HEK293T (cell line): Measurements from ENCODE around the gene DNAH17.

Source experiments
- CTCF ChIA-PET: fragments of 350-600 bp; formaldehyde crosslinking; extraction: SDS; loops from one replicate; lab custom pipeline; 2021; ENCODE audit warnings: antibody characterized with exemption, inconsistent platforms; lab: Yijun Ruan, JAX
- POLR2A ChIA-PET: fragments of 350-600 bp; formaldehyde crosslinking; extraction: SDS; loops from one replicate; lab custom pipeline; 2020; ENCODE audit warnings: antibody characterized with exemption, inconsistent platforms; lab: Yijun Ruan, JAX
- DNase-seq: peaks from one replicate; pipeline ENCODE4 v3.0.0; 2012; ENCODE audit warnings: mixed read lengths; ENCODE audit errors: extremely low spot score
- ARNT ChIP-seq: fragments of 450-650 bp; IDR thresholded peaks from 2 replicates; pipeline ENCODE4 v1.6.1; 2017; ENCODE audit warnings: mild to moderate bottlenecking
- BHLHE40 ChIP-seq: fragments of 450-650 bp; IDR thresholded peaks from 2 replicates; pipeline ENCODE4 v1.6.1; 2016; ENCODE audit warnings: mild to moderate bottlenecking, moderate library complexity, borderline replicate concordance
- CTBP1 ChIP-seq: fragments of 450-650 bp; IDR thresholded peaks from 2 replicates; pipeline ENCODE4 v1.6.1; 2016; ENCODE audit warnings: borderline replicate concordance
- ELF4 ChIP-seq: fragments of 450-650 bp; IDR thresholded peaks from 2 replicates; pipeline ENCODE4 v1.6.1; 2017; ENCODE audit warnings: antibody characterized with exemption
- FOXA1 ChIP-seq: fragments of 450-650 bp; IDR thresholded peaks from 2 replicates; pipeline ENCODE4 v1.6.1; 2016; ENCODE audit warnings: mild to moderate bottlenecking
- FOXK2 ChIP-seq: fragments of 450-650 bp; IDR thresholded peaks from 2 replicates; pipeline ENCODE4 v1.6.1; 2016; ENCODE audit warnings: mild to moderate bottlenecking
- FOXM1 ChIP-seq: fragments of 450-650 bp; IDR thresholded peaks from 2 replicates; pipeline ENCODE4 v1.6.1; 2017; ENCODE audit warnings: mild to moderate bottlenecking, borderline replicate concordance
- HDGF ChIP-seq: fragments of 450-650 bp; IDR thresholded peaks from 2 replicates; pipeline ENCODE4 v1.6.1; 2017; ENCODE audit warnings: antibody characterized with exemption, borderline replicate concordance
- L3MBTL2 ChIP-seq: fragments of 450-650 bp; conservative IDR thresholded peaks from 2 replicates; pipeline ENCODE4 v1.6.1; 2016; ENCODE audit warnings: mild to moderate bottlenecking
- LEF1 ChIP-seq: fragments of 450-650 bp; IDR thresholded peaks from 2 replicates; pipeline ENCODE4 v1.6.1; 2017; ENCODE audit warnings: mild to moderate bottlenecking, borderline replicate concordance
- NFRKB ChIP-seq: fragments of 450-650 bp; IDR thresholded peaks from 2 replicates; pipeline ENCODE4 v1.6.1; 2016; ENCODE audit warnings: mild to moderate bottlenecking, moderate library complexity
- SP1 ChIP-seq: fragments of 450-650 bp; IDR thresholded peaks from 2 replicates; pipeline ENCODE4 v1.6.1; 2017
- SUZ12 ChIP-seq: fragments of 450-650 bp; IDR thresholded peaks from 2 replicates; pipeline ENCODE4 v1.6.1; 2016; ENCODE audit warnings: mild to moderate bottlenecking
- TARDBP ChIP-seq: fragments of 450-650 bp; IDR thresholded peaks from 2 replicates; pipeline ENCODE4 v1.6.1; 2016
- ZNF384 ChIP-seq: fragments of 450-650 bp; IDR thresholded peaks from 2 replicates; pipeline ENCODE4 v1.6.1; 2016
- TF ChIP-seq, protein P1 (sequence below): fragments of 450-650 bp; IDR thresholded peaks from 2 replicates; pipeline ENCODE4 v1.6.1; 2016

Gene DNAH17

DNA sequence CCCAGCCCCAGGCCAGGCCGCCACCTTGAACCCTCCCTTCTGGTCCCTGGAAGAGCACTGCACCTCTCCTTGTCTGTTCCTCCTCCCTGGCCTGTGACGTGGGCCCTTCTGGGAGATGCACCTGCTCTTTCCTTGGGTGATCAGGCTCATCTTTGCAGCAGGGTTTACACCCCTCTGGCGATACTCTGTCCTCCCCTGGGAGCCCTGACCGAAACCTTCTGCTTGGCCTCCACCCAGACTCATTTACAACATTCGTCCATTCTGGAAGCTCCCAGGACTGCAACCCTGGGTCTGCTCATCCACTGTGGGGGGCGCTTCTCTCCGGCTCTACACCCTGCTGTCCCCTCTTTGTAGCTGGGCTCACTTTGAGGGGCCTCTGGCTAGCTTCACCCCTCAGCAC lies 125.4 kb downstream of the DNAH17 start:
- ChIA-PET CTCF (no interaction called here), POLR2A (no interaction called here)
- TF ChIP-seq ZNF384 (no peak), ARNT (no peak), SP1 (no peak), L3MBTL2 (no peak), TARDBP (no peak), CTBP1 (no peak), NFRKB (no peak), ELF4 (no peak), FOXA1 (no peak), BHLHE40 (no peak), LEF1 (no peak)
- DNase-seq, result no peak

DNA sequence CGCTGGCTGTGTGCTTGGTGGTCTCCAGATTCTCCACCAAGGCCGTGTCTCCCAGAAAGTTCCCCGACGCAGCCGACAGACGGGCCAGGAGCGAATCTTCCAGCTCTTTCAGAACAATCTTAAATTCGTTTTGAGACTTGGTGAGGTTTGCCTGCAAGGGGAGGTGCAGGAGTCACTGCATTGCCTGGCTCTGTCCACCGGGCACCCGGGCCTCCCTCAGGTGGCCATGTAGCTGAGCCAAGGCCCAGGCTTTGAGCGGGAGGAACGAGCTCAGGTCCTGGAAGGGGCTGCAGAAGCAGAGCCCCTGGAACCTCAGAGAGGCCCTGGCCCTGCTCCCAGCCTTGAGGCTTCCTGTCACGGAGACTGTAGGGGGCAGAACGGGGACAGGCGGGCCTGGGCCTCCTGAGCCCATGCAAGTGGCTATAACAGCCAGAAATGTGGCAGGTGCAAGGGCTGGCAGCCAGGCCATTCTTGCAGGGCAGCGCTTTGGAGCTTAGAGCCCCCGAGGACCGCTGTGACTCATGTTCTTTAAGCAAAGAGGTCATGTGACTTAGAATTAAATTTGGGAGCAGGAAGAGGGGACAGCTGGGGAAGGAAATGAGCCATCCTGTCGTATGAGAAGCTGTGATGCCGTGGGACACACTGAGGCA lies 126.4 kb downstream of the DNAH17 start:
- ChIA-PET CTCF (no interaction called here), POLR2A (no interaction called here)
- DNase-seq, result no peak

DNA sequence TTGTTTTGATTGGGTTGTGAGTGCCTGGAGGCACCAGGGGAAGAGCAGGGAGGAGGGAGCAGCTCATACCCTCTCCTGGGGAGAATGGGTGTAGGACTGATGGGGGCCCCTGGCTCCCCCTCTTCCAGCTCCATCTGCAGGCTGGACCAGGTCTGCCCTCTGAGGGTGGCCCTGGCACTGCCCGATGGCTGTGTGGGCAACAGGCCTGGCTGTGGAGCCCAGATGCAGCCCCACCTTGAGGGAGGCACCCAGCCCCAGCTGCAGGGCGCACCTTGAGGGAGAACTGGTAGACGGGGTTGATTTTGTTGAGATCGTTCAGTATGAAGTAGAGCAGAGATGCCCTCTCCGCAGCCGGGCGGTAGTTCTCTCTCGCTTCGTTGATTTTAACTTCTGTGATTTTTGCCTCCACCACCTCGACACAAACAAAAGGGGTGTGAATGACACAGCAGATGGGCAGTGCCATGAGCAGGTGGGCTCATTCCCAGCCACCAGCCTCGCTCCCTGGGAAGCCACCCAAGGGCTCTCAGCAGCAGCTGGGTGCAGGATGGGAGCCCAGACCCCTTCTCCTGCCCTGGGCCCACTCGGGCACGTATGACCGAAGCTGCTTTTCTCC lies 127.1 kb downstream of the DNAH17 start:
- CTCF ChIA-PET, result interaction anchor here (1.1 kb wide), 1 partner anchor 258 kb away, joined by 4 read pairs; no protein-coding TSS in a partner anchor
- DNase-seq, result no peak
- TF ChIP-seq TARDBP, result no peak
- no peak for TF ChIP-seq BHLHE40
- TF ChIP-seq LEF1, result no peak
- TF ChIP-seq SUZ12, result no peak
- no peak for TF ChIP-seq FOXA1
- no peak for TF ChIP-seq ELF4
- no peak for TF ChIP-seq ZNF384
- no peak for TF ChIP-seq CTBP1
- no peak for TF ChIP-seq HDGF
- TF ChIP-seq, protein P1, sequence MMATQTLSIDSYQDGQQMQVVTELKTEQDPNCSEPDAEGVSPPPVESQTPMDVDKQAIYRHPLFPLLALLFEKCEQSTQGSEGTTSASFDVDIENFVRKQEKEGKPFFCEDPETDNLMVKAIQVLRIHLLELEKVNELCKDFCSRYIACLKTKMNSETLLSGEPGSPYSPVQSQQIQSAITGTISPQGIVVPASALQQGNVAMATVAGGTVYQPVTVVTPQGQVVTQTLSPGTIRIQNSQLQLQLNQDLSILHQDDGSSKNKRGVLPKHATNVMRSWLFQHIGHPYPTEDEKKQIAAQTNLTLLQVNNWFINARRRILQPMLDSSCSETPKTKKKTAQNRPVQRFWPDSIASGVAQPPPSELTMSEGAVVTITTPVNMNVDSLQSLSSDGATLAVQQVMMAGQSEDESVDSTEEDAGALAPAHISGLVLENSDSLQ, result no peak
- no peak for TF ChIP-seq FOXM1
- POLR2A ChIA-PET, result no interaction called here

More for the DNA sequence above, 126.4 kb downstream of the DNAH17 start:
- TF ChIP-seq FOXA1 (no peak), SP1 (no peak), FOXM1 (no peak), ZNF384 (no peak), TARDBP (no peak), ARNT (no peak), FOXK2 (no peak), CTBP1 (no peak)
- TF ChIP-seq, protein P1, result no peak

DNA sequence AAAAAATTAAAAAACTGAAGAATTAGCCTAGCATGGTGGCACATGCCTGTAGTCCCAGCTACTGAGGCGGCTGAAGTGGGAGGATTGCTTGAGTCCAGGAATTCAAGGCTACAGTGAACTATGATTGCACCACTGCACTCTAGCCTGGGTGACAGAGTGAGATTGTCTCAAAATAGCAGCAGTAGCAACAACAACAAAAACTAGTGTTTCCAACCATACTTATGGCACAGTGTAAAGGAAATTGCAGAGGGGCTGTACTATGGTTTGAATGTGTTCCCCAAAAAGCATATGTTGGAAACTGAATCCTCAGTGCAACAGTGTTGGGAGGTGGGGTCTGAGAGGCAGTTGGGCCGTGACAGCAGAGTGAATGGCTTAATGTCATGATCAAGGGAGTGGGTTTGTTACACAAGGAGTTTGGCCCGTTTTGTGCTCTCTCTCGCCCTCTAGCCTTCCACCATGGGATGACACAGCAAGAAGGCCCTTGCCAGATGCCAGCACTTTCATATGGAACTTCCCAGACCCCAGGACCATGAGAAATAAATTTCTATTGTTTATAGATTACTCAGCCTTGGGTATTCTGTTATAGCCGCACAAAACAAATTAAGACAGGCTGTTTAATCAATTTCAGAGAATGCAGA lies 128.7 kb downstream of the DNAH17 start:
- POLR2A ChIA-PET, result no interaction called here
- no peak for DNase-seq
- CTCF ChIA-PET, result no interaction called here
- no peak for TF ChIP-seq ARNT
- TF ChIP-seq, protein P1, result no peak
- TF ChIP-seq BHLHE40, result no peak
- no peak for TF ChIP-seq NFRKB
- no peak for TF ChIP-seq CTBP1
- no peak for TF ChIP-seq FOXM1
- no peak for TF ChIP-seq LEF1
- TF ChIP-seq L3MBTL2, result no peak
- TF ChIP-seq HDGF, result no peak
- TF ChIP-seq TARDBP, result no peak
- TF ChIP-seq ZNF384, result no peak
- no peak for TF ChIP-seq FOXK2
- no peak for TF ChIP-seq SUZ12
- no peak for TF ChIP-seq ELF4
- TF ChIP-seq FOXA1, result no peak
- no peak for TF ChIP-seq SP1

DNA sequence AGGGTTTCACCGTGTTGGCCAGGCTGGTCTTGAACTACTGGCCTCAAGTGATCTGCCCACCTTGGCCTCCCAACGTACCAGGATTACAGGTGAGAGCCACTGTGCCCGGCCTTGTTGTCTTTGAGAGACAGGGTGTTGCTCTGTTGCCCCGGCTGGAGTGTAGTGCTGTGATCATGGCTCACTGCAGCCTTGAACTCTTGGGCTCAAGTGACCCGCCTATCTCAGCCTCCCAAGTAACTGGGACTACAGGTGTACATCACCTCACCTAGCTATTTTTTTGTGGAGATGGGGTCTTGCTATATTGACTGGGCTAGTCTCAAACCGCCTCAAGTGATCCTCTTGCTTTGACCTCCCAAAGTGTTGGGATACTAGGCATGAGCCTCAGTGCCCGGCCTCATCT lies 130.4 kb downstream of the DNAH17 start:
- CTCF ChIA-PET, result interaction anchor here (1.1 kb wide), 1 partner anchor 26 kb away, joined by 3 read pairs; no protein-coding TSS in a partner anchor
- TF ChIP-seq SUZ12 (no peak), L3MBTL2 (no peak), FOXA1 (no peak)
- POLR2A ChIA-PET, result no interaction called here
- DNase-seq, result no peak

DNA sequence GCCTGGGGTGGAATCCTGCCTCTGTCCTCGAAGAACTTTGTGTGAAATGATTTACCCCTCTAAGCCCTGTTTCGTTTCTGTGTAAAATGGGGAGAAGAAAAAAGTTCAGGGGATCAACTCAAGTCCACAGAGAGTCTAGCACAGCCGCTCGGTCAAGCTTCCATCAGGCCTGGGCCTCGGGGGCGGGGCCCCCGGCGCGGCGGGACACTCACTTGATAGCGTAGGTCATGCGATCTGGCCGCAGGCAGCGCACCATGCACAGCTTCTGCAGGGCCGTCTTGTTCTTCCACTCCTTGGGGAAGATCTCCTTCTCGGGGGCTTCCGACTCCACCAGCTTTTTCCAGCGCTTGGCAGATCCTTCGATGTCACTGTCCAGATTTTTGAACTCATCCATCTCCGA lies 132.8 kb downstream of the DNAH17 start:
- TF ChIP-seq LEF1 (no peak), SP1 (no peak), FOXK2 (no peak), FOXM1 (no peak), ZNF384 (no peak), ARNT (no peak), FOXA1 (no peak), BHLHE40 (no peak), TARDBP (no peak), CTBP1 (no peak), SUZ12 (no peak)
- TF ChIP-seq, protein P1, result no peak
- ChIA-PET POLR2A (no interaction called here), CTCF (interaction anchor here (0.6 to 1.3 kb wide), 2 partner anchors 10 to 402 kb away, joined by 4 read pairs; no protein-coding TSS in a partner anchor)
- DNase-seq, result no peak
